ENCODE results near the gene NPEPPS.
"Not testable (repeated sequence)": the region's sequence is repeated elsewhere in the genome, so short reads cannot be mapped to it uniquely, and the experiment has no call there.

Gene NPEPPS, protein sequence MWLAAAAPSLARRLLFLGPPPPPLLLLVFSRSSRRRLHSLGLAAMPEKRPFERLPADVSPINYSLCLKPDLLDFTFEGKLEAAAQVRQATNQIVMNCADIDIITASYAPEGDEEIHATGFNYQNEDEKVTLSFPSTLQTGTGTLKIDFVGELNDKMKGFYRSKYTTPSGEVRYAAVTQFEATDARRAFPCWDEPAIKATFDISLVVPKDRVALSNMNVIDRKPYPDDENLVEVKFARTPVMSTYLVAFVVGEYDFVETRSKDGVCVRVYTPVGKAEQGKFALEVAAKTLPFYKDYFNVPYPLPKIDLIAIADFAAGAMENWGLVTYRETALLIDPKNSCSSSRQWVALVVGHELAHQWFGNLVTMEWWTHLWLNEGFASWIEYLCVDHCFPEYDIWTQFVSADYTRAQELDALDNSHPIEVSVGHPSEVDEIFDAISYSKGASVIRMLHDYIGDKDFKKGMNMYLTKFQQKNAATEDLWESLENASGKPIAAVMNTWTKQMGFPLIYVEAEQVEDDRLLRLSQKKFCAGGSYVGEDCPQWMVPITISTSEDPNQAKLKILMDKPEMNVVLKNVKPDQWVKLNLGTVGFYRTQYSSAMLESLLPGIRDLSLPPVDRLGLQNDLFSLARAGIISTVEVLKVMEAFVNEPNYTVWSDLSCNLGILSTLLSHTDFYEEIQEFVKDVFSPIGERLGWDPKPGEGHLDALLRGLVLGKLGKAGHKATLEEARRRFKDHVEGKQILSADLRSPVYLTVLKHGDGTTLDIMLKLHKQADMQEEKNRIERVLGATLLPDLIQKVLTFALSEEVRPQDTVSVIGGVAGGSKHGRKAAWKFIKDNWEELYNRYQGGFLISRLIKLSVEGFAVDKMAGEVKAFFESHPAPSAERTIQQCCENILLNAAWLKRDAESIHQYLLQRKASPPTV

DNA sequence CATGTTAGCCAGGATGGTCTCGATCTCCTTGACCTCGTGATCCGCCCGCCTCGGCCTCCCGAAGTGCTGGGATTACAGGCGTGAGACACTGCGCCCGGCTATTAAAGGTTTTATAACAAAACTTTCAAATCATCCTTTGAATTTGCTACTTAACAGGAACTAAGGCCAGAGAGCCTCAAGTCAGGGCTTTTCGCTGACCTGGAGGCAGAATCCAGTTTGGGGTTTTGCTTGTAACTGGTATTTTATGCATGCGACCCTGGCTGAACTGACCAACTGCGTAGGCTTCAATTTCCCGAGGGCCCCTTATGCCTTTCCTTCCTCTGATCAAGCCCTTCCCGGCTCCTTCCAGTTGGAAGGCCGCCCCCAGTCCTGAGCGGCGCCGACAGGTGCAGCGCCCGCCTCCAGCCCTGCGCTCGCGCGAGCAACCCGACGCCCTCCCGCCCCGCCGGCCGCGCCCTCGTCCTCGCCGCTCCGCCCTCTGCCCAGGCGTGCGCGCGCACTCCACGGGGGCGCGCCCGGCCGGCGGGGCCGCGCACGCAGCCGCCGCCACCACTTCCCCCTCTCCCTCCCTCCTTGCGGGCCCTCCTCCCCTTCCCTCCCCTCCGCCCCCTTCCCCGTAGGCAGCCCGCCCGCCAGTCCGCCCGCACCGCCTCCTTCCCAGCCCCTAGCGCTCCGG is at the start of gene NPEPPS:
Gene NPEPPS (plus strand): TSS at position 552 of the 676 bp plus-strand sequence. CDS start 193 bp downstream, outside the sequence.
- DNase-seq (ENCODE audit: low read depth in 2 of 2) = peak; percentile 74 to 82

DNA sequence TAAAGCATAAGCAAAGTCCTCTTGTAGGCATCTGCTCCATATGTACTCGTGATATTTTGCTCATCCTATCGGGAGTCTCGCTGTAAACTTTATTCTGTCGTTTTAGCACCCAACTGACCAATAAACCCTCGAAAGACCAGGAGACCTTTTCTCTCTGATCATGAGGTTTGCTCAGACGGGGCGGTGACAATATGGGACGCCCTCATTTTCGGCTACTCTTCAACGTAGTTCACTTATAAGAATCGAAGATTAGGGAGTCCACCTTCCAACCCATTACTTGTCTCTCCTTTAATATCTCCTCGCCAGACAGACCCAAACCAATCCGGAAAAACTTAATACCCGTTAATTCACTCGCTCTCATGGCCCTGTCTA is 39.1 kb upstream of the NPEPPS start:
- not testable (repeated sequence) for DNase-seq (ENCODE audit: low read depth in 2 of 2)

DNA sequence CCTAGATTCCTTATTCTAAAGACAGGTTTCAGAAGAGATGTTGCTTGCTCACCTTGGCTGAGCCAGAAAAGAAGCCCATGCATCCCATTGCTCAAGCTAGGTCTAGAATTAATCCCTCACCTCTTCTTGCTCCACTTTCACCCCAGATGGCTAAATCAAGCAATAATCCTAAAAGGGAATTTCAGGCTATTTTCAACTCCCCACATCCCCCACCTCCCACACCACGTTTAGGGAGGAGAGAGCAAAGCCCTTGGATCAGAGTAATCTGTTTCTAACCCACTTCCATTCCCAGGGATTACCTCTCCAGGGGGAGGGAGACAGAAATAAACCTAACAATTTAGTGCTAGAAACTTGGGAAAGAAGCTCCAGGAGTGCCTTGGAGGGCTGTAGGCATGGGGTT is 31.8 kb upstream of the NPEPPS start:
- not testable (repeated sequence) for DNase-seq (ENCODE audit: low read depth in 2 of 2)

DNA sequence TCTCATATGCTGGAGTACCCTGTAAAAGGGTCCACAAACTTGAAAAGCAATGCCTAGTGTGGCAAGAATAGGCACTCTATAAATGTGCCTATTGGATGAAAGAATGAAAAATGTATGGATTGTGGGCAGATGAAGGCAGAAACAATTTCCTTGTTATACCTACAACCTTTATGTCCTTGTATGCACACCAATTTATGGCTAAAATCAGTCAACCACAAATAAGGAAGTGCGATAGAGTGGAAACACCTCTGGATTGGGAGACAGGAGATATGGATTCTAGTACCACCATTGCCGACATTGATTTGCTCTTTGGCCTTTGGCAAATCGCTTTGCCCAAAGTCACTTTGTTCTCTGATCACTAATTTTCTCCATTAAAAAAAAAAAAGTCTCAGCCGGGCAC is 31.4 kb upstream of the NPEPPS start:
- not testable (repeated sequence) for DNase-seq (ENCODE audit: low read depth in 2 of 2)

DNA sequence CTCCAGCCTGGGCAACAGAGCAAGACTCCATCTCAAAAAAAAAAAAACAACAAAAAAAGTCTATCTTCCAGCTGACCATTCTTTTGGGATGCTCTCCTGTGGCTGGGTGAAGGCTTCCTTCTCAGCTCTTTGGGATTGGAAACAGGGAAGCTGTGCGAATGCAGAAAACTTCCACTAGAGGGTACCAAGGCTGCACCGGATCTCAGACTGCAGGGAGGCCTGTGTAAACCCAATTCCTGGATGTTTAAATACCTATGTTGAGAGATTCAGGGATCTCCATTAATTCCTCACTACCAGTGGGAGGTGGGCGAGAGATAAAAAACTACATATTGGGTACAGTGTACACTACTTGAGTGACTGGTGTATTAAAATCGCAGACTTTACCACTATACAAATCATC is 30.3 kb upstream of the NPEPPS start:
- DNase-seq (ENCODE audit: low read depth in 2 of 2) = not testable (repeated sequence)

DNA sequence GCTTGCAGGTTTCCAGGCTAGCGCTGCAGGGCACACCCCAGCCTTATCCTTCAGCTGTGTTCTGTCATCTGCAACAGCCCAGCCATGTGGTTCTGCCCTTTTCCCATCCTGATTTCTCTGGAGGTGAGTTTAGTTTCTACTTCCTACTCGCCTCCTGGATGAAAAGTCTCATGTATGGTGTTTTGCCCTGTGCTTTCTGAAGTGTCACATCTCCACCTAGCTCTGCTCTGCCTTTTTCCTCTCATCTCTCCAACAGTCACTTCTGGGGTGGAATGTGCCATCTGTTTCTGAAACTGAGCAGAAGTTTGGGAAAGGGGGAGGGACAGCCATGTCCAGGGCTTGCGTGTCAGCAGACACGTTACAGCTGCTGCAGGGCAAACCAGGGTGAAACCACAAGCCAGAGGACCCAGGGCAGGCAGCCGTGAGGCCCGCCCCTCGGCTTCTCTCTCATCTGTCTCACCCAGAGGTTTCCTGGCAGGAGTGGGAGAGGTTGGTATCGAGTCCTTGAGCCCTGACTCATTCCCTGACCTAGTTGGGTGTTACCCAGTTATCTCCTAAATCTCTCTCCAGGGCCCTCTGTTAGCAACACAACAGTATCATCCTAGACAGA is 28.7 kb upstream of the NPEPPS start:
- peak in 1 of 2 donors; percentile 3 for DNase-seq (ENCODE audit: low read depth in 2 of 2)

DNA sequence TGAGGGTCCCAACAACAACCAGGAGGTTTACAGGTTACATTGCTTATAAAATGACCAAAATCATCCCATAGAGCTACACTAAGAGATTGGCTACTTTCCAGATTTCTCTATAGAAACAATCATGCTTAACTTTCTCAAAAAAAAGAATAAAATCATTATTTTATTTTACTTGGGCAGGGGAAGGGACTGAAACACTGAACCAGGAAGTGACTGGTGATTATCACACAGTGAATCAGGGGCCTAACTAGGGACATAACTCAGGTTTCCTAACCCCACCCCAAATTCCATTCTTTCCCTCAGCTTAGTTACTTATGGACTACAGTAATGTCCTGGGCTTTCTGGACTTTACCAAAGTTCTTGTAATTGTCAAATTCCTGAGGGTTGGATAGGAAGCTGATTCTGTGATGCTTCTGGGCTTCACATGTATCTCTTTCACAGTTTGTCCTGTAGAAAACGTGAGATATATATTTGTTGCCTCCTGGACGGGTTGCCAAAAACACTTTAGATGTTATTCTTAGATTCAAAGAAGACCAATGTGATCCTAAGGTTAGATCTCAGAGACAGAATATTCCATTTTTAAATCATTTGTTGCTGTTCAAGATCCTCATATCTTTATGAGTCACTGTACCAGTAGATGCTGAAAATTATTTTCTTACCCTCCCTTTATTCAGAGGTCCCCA is 28.0 kb upstream of the NPEPPS start:
- not testable (repeated sequence) for DNase-seq (ENCODE audit: low read depth in 2 of 2)

DNA sequence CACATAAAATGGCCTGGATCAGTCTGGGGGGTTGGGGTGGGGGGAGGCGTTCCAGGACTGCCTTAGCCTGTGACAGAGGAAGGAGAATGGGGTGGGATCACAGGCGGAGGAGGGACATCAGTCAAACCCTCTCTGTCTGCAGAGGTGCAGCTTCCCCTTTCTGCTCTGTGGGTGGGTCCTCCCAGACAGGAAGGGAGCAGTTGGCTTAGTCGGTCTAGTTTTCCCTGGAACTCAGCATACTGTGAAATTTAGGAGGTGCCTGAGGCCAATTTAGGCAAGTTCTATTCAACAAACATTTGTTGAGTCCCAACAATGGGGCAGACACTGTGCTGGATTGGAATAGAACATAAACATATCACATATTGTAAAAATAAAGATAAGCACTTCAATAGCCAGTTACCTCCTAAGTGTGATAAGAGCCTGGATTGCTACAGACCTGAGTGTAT is 19.2 kb upstream of the NPEPPS start:
- not testable (repeated sequence) for DNase-seq (ENCODE audit: low read depth in 2 of 2)

DNA sequence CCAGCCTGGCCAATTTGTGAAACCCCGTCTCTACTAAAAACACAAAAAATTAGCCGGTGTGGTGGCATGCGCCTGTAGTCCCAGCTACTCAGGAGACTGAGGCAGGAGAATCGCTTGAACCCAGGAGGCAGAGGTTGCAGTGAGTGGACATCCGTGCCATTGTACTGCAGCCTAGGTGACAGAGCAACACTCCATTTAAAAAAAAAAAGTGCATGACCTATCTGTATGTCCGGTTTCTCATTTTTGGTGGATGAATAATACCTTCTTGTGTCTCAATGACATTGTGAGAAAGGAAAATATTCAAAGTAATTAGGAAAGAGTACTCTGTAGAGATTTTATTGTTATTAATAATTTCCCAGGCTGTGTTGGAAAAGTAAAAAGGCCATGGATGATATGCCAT is 17.6 kb upstream of the NPEPPS start:
- DNase-seq (ENCODE audit: low read depth in 2 of 2) = not testable (repeated sequence)

DNA sequence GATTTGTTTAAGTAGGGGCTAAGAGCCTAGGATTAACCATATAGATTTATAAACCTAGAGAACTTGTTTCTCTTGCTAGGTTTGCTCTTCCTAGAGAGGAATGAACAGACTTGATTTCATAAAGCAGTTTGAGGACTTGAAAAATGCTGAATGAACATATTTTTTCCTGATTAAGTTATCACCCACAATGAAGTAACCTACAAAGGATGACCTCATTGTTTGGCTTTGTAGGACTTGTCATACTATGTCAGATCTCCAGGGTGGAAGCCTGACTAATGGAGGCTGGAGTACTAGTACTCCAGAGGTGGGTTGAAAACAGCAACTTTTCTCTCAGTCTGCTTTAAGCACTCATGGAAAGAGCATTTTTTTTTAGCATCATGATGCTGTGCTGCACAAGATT is 12.0 kb upstream of the NPEPPS start:
- not testable (repeated sequence) for DNase-seq (ENCODE audit: low read depth in 2 of 2)

DNA sequence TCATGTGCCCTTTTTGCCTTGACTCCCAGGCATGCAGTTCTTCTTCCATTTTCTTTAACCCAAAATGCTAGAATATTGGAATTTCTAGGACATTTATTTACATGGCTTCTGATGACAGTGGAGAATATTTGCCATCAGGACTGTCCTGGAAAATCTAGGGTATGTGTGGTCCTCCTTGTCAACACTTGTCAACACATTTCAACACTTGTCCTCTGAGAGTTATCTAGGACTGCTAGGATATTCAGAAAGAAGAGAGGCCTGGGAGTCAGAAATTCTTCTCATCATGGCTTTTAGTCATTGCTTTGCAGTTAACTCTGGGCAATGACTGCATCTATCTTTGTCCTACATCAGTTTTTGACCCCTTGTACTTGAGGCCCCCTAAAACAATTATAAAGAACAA is 11.5 kb upstream of the NPEPPS start:
- not testable (repeated sequence) for DNase-seq (ENCODE audit: low read depth in 2 of 2)

DNA sequence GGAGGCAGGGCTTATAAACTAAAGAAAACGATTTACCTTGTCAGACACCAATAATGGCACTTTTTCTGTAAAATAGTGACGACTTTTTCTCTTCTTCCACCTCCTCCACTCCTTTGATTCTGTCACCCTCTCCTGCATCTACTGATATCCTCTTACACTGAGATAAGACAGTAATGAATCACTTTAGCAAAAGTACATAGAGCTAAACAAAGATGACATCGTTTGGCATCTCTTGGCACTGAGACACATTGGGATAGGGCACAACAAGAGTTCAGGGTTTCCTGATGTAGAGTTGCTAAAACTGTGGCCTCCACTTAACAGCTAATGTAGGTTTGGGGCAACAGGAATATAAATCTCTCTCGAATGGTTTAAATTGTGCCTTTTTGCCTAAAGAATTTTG is 10.6 kb upstream of the NPEPPS start:
- DNase-seq (ENCODE audit: low read depth in 2 of 2) = not testable (repeated sequence)

DNA sequence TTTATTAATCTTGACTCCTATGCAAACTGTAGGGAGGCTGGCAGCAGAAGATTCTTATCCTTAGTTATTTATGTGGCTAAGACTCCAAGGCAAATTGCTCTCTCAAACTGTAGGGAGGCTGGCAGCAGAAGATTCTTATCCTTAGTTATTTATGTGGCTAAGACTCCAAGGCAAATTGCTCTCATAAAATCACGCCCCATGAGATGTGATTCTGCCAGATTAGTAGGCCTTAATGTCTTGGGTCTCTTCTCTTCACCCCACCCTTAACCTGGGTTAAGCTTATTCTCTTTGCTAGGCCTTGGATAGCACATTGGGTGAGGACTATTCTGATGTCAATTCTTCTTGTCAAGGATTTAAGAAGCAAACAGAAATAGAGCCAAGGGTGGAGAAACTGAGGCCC is 9.5 kb upstream of the NPEPPS start:
- DNase-seq (ENCODE audit: low read depth in 2 of 2) = not testable (repeated sequence)

DNA sequence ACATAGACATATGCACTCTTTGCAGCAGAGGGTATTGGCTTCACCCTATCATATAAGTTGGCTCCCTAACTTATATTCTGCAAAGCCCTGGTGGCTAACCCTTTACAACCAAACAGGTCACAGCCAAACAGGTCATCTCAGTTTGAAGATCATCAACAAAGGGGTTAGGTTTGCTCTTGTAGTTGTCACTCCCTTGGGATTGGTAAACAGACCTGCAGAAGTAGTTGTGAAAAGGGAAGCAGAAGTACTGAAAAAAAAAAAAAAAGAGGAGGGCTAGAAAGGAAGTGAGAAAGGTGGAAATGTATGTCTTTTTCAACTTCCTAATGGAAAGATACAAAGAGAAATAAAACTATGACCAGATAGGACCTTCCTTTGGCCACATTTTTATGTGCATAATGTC is 8.6 kb upstream of the NPEPPS start:
- not testable (repeated sequence) for DNase-seq (ENCODE audit: low read depth in 2 of 2)

DNA sequence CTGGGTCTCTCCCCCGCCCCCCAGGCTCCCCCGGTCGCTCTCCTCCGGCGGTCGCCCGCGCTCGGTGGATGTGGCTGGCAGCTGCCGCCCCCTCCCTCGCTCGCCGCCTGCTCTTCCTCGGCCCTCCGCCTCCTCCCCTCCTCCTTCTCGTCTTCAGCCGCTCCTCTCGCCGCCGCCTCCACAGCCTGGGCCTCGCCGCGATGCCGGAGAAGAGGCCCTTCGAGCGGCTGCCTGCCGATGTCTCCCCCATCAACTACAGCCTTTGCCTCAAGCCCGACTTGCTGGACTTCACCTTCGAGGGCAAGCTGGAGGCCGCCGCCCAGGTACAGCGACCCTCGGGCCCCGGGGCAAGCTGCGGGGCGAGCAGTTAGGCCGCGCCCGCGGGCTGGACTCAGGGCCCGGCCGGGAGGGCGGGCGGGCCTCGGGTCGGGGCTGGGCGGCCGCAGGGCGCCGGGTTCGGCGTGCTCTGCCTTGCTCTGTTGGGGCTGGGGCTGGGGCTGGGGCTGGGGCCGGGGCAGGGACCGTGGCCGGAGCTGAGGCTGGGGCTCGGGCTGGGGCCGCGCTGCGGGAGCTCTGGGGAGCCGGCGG is 419 bp downstream of the NPEPPS start:
- DNase-seq (ENCODE audit: low read depth in 2 of 2) = not testable (repeated sequence)

DNA sequence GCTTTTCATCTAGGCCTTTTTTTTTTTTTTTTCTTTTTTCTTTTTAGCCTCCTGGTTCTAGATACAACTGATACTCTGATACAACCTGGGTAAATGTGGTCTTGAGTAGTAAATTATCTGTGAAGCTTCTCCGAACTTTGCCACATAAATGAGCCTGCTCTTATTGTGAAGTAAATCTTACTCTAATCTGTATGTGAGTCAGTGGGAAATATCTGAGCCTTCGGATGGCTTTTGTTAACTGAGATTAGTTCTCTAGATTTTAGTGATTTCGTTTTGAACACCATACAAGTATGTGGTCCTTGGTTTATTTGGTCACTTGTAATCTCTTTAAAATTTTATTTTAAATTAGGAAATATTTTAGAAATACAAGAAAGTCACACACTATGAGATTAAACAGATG is 8.2 kb downstream of the NPEPPS start:
- not testable (repeated sequence) for DNase-seq (ENCODE audit: low read depth in 2 of 2)

DNA sequence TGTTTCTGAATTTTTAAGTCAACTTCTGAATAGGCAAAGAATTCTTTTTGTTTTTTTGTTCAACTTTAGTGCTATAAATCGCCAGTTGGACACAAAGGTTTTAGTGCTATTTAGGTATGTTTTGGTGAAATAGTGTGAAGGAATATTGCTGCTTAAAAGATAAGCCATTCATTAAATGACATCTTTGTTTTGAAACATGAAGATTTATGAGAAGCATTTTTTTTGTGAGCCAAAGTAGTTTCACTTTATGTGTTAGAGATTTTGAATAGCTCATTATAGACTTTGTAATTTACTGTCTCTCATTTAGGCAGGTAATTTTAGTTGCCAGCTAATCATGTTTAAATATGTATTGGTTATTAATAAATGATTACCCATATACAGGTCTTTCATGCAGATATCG is 10.8 kb downstream of the NPEPPS start:
- DNase-seq (ENCODE audit: low read depth in 2 of 2) = not testable (repeated sequence)

DNA sequence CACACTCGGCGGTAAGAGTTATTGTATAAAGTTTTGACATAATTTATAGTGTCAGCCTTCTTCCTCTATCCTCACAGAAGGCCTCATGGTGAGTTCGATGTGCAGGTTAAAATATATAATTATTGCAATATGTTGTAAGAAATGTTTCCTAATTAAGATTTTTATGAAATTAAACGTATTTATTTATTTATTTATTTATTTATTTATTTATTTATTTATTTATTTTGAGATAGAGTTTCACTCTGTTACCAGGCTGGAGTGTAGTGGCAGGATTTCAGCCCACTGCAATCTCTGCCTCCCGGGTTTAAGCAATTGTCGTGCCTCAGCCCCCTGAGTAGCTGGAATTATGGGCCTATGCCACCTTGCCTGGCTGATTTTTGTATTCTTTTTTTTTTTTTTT is 13.4 kb downstream of the NPEPPS start:
- DNase-seq (ENCODE audit: low read depth in 2 of 2) = not testable (repeated sequence)

DNA sequence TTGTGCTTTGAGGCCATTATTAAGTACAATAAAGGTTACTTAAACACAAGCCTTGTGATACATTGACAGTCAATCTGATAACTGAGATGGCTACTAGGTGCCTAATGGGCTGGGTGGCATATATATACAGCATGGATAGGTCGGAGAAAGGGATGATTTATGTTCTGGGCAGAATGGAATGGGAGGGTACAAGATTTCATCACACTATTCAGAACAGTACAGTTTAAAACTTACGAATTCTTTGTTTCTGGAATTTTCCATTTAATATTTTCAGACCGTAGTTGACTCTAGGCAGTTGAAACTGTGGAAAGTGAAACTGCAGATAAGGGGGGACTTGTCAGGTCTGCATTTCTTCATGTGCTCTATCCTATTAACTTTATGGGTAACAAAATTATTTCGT is 23.8 kb downstream of the NPEPPS start:
- not testable (repeated sequence) for DNase-seq (ENCODE audit: low read depth in 2 of 2)

DNA sequence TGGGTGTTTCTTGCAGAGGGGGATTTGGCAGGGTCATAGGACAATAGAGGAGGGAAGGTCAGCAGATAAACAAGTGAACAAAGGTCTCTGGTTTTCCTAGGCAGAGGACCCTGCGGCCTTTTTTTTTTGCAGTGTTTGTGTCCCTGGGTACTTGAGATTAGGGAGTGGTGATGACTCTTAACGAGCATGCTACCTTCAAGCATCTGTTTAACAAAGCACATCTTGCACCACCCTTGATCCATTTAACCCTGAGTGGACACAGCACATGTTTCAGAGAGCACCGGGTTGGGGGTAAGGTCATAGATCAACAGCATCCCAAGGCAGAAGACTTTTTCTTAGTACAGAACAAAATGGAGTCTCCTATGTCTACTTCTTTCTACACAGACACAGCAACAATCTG is 25.2 kb downstream of the NPEPPS start:
- DNase-seq (ENCODE audit: low read depth in 2 of 2) = not testable (repeated sequence)
